ENCODE measurements around the gene ADGRG6. TPM values are rescaled to one million over a fixed set of nuclear protein-coding genes. Genes with fewer than 3 reads are reported as not detected.

Gene ADGRG6
- total RNA-seq, 3 donors from 2014 or later, result 8.2 to 29.6 (median 28.5) TPM

DNA sequence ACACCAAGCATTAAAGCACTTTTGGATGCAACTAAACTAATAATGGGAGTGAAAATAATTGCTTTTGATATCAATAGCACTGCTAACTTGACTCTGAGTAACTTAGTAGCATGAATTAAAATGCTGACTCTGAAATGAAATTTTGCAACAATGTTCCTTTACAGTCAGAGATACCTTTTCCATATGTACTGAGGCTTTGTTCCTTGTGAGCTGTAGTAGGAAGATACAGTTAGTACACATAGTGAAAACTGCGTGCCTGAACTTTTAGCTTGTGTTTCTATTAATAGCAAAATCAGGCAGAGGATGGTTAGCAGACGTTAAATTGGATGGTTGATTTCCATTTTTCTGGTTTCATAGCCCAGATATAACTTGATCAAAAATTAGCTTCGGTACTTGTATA is 18.6 kb downstream of the ADGRG6 start:
- intact Hi-C loops (cut with DNase I; ENCODE audit: low total_unique reads), result no loop called here
- Histone ChIP-seq H3K27ac (no peak overlapping the region), H3K9me3 (no peaks in the 10 kb centered on the region), H3K36me3 (no peaks in the 10 kb centered on the region), H3K27me3 (no peaks in the 10 kb centered on the region), H3K4me3 (no peak overlapping the region), H3K4me1 (no peaks in the 10 kb centered on the region)
- DNase-seq (ENCODE audit: low spot score in 2 of 2), result no peak
- no peak for TF ChIP-seq POLR2A (IDR thresholded peaks at IDR 0.05)
- TF ChIP-seq, protein P1, sequence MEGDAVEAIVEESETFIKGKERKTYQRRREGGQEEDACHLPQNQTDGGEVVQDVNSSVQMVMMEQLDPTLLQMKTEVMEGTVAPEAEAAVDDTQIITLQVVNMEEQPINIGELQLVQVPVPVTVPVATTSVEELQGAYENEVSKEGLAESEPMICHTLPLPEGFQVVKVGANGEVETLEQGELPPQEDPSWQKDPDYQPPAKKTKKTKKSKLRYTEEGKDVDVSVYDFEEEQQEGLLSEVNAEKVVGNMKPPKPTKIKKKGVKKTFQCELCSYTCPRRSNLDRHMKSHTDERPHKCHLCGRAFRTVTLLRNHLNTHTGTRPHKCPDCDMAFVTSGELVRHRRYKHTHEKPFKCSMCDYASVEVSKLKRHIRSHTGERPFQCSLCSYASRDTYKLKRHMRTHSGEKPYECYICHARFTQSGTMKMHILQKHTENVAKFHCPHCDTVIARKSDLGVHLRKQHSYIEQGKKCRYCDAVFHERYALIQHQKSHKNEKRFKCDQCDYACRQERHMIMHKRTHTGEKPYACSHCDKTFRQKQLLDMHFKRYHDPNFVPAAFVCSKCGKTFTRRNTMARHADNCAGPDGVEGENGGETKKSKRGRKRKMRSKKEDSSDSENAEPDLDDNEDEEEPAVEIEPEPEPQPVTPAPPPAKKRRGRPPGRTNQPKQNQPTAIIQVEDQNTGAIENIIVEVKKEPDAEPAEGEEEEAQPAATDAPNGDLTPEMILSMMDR (IDR thresholded peaks at IDR 0.05), result no peak
- TF ChIP-seq POLR2AphosphoS5 (IDR thresholded peaks at IDR 0.05), result no peak

DNA sequence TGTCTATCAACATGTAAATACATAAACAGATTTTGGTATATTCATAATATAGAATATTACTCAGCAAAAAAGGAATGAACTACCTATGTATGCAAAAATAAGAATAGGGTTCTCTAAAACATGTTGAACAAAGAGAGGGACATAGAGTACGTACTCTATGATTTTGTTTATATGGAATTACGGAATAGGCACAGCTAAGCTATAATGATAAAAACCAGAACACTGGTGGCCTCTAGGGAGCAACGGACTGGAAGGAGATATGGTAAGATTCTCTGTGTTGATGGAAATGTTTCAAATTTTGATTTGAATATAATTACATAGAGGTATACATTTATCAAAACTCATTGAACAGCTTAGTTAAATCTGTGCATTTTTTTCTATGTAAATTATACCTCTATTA is 19.6 kb downstream of the ADGRG6 start:
- Histone ChIP-seq H3K4me3 (no peak overlapping the region), H3K9me3 (no peaks in the 10 kb centered on the region), H3K27ac (no peak overlapping the region), H3K27me3 (no peaks in the 10 kb centered on the region), H3K4me1 (no peaks in the 10 kb centered on the region), H3K36me3 (no peaks in the 10 kb centered on the region)
- intact Hi-C loops (cut with DNase I; ENCODE audit: low total_unique reads), result no loop called here
- no peak for DNase-seq (ENCODE audit: low spot score in 2 of 2)
- no peak for TF ChIP-seq POLR2A (IDR thresholded peaks at IDR 0.05)
- TF ChIP-seq, protein P1 (IDR thresholded peaks at IDR 0.05), result no peak
- TF ChIP-seq POLR2AphosphoS5 (IDR thresholded peaks at IDR 0.05), result no peak

DNA sequence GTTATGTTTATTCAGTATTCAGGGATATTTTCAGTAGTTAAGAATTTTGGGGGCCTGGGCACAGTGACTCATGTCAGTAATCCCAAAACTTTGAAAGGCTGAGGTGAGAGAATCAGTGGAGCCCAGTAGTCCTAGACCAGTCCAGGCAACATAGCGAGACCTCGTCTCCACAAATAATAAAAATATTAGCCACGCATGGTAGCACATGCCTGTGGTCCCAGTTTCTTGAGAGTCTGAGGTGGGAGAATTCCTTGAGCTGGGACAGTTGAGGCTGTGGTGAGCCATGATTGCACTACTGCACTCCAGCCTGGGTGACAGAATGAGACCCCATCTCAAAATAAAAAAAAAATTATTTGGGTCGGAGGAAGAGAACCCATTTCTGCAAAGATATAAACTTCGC is 20.3 kb downstream of the ADGRG6 start:
- Histone ChIP-seq H3K4me1 (no peaks in the 10 kb centered on the region), H3K27ac (no peak overlapping the region), H3K27me3 (no peaks in the 10 kb centered on the region), H3K4me3 (no peak overlapping the region), H3K9me3 (no peaks in the 10 kb centered on the region), H3K36me3 (no peaks in the 10 kb centered on the region)
- DNase-seq (ENCODE audit: low spot score in 2 of 2), result no peak
- intact Hi-C loops (cut with DNase I; ENCODE audit: low total_unique reads), result no loop called here
- TF ChIP-seq POLR2A (IDR thresholded peaks at IDR 0.05) (no peak), POLR2AphosphoS5 (IDR thresholded peaks at IDR 0.05) (no peak)
- TF ChIP-seq, protein P1 (IDR thresholded peaks at IDR 0.05), result no peak

DNA sequence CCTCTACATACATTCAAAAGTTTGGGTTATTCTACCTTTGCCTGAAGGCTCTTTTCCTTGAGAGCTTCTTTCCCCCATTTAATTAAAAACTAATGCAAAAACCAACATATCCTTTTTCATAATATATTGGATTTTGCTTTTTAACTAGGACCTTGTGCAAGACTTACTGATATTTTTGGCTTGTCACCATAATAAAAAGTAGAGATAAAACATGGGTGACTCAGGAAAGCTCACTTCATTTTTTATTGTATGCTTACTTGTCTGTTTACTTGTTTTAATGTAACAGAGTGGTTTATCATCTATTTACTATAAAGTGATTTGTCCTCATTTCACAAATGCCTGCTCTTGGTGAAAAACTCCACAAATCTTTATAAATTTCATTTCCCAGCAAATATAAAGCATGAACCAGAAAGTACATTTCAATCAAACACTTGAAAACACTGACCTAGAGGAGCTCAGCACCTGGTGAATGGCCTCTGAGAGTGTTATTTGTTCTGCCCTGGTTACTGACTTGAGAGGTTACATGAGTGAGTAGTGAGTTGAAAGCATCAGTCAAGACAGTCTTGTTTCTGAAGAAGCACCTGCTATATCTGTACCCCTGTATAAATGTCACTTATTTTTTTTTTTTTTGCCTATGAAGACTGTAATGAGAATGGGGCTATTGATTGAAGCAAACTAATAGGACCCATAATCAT is 20.8 kb downstream of the ADGRG6 start:
- Histone ChIP-seq H3K27me3 (no peaks in the 10 kb centered on the region), H3K27ac (no peak overlapping the region), H3K36me3 (no peaks in the 10 kb centered on the region), H3K9me3 (no peaks in the 10 kb centered on the region), H3K4me3 (no peak overlapping the region), H3K4me1 (no peaks in the 10 kb centered on the region)
- TF ChIP-seq, protein P1 (IDR thresholded peaks at IDR 0.05), result no peak
- TF ChIP-seq POLR2AphosphoS5 (IDR thresholded peaks at IDR 0.05), result no peak
- intact Hi-C loops (cut with DNase I; ENCODE audit: low total_unique reads), result no loop called here
- no peak for DNase-seq (ENCODE audit: low spot score in 2 of 2)

DNA sequence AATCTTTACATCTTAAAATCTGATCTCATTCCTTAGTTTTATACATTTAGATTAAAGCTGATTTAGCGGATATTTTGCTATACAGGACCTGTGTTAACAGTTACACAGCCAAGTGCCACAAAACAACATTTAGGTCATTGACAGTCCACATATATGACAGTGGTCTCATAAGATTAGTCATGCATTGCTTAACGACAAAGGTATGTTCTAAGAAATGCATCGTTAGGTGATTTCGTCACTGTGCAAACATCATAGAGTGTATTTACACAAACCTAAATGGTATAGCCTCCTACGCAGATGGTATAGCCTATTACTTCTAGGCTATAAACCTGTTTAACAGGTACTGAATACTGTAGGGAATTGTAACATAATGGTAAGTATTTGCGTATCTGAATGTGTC is 21.6 kb downstream of the ADGRG6 start:
- TF ChIP-seq, protein P1 (IDR thresholded peaks at IDR 0.05), result no peak
- TF ChIP-seq POLR2AphosphoS5 (IDR thresholded peaks at IDR 0.05), result no peak
- no peak for TF ChIP-seq POLR2A (IDR thresholded peaks at IDR 0.05)
- intact Hi-C loops (cut with DNase I; ENCODE audit: low total_unique reads), result no loop called here
- Histone ChIP-seq H3K4me3 (no peak overlapping the region), H3K27me3 (no peaks in the 10 kb centered on the region), H3K36me3 (no peaks in the 10 kb centered on the region), H3K27ac (no peak overlapping the region), H3K4me1 (no peaks in the 10 kb centered on the region), H3K9me3 (no peaks in the 10 kb centered on the region)
- DNase-seq (ENCODE audit: low spot score in 2 of 2), result no peak

All from breast epithelium (tissue), 4 donors.